ENCODE data around the gene EVC2. TPM values are rescaled to one million over a fixed set of nuclear protein-coding genes. Genes with fewer than 3 reads are reported as not detected.

The EVC2 gene
- total RNA-seq, 2 experiments from 2014 or later, result 3.4 TPM; not detected in 1

DNA sequence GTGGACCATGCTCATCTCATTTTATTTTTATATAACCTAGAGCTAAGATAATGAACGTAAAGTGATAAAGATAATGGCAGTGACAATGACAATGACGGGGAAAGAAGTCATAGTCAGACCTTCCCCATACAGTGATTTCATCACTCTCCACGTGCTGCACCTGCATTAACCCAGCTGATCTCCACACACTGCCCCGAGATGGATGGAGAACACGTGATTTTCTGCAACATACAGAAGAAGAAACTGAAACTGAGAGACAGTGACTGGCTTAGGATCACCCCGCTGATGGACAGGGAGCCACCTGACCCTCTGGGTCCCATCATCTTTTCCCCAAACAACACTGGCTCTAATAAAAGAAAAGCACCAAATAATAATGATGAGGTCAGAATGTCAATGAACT is 22.0 kb downstream of the EVC2 start:
- Histone ChIP-seq H3K27ac (ENCODE audit: low read depth, low read length, poor library complexity, severe bottlenecking) (no peak overlapping the region), H3K4me3 (ENCODE audit: low read depth, low read length, poor library complexity, severe bottlenecking) (no peak overlapping the region), H4K20me1 (ENCODE audit: insufficient read depth, low read length) (no peaks in the 10 kb centered on the region), H3K4me2 (ENCODE audit: low read length) (no peak overlapping the region), H3K36me3 (ENCODE audit: insufficient read depth, low read length) (no peaks in the 10 kb centered on the region), H2AFZ (ENCODE audit: low read length) (no peak overlapping the region), H3K79me2 (ENCODE audit: insufficient read depth, low read depth, low read length) (no peaks in the 10 kb centered on the region), H3K9me2 (ENCODE audit: insufficient read depth, low read length) (no peaks in the 10 kb centered on the region), H3K9me3 (ENCODE audit: low read length) (no peaks in the 10 kb centered on the region), H3K4me1 (ENCODE audit: insufficient read depth, low read length, poor library complexity, severe bottlenecking) (no peaks in the 10 kb centered on the region)
- TF ChIP-seq, protein P1, sequence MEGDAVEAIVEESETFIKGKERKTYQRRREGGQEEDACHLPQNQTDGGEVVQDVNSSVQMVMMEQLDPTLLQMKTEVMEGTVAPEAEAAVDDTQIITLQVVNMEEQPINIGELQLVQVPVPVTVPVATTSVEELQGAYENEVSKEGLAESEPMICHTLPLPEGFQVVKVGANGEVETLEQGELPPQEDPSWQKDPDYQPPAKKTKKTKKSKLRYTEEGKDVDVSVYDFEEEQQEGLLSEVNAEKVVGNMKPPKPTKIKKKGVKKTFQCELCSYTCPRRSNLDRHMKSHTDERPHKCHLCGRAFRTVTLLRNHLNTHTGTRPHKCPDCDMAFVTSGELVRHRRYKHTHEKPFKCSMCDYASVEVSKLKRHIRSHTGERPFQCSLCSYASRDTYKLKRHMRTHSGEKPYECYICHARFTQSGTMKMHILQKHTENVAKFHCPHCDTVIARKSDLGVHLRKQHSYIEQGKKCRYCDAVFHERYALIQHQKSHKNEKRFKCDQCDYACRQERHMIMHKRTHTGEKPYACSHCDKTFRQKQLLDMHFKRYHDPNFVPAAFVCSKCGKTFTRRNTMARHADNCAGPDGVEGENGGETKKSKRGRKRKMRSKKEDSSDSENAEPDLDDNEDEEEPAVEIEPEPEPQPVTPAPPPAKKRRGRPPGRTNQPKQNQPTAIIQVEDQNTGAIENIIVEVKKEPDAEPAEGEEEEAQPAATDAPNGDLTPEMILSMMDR (conservative IDR thresholded peaks at IDR 0.05; ENCODE audit: low read length), result no peak
- TF ChIP-seq EZH2phosphoT487 (IDR thresholded peaks at IDR 0.05; ENCODE audit: borderline replicate concordance, low read depth, low read length), result no peak
- BruUV-seq (replicated peaks), result no TSS peak
- CTCF ChIA-PET (ENCODE audit: unreplicated experiment), result no interaction called here
- POLR2A ChIA-PET, result interaction anchor here (0.6 kb wide), 1 partner anchor 316 kb away, joined by 4 read pairs; no protein-coding TSS in a partner anchor
- DNase-seq (ENCODE audit: low spot score), result no peak
- intact Hi-C loops (cut with micrococcal nuclease; ENCODE audit: unreplicated experiment), result no loop called here

DNA sequence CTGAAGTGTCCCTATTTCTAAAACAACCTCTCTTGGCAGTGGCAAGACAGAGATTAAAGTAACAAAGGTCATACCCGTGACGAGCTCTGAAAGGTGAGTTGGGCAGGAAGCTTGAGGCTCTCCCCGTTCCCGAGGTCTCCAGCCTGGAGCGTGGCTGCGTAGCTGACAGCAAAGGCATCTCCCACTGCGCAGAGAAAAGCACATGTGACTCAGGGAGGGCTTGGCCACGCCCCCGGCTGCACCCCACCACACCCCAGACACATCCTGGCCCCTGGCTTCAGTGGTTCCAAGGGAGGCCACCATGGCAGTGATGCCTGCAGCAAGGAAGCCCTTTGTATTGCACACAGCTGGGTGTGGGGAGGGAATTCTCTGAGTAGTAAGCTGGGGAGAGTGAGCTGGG is 23.1 kb downstream of the EVC2 start:
- Histone ChIP-seq H3K27ac (ENCODE audit: low read depth, low read length, poor library complexity, severe bottlenecking) (no peak overlapping the region), H3K4me1 (ENCODE audit: insufficient read depth, low read length, poor library complexity, severe bottlenecking) (no peaks in the 10 kb centered on the region), H2AFZ (ENCODE audit: low read length) (no peak overlapping the region), H3K4me3 (ENCODE audit: low read depth, low read length, poor library complexity, severe bottlenecking) (no peak overlapping the region), H3K36me3 (ENCODE audit: insufficient read depth, low read length) (no peaks in the 10 kb centered on the region), H3K9me2 (ENCODE audit: insufficient read depth, low read length) (no peaks in the 10 kb centered on the region), H3K9me3 (ENCODE audit: low read length) (no peaks in the 10 kb centered on the region), H3K79me2 (ENCODE audit: insufficient read depth, low read depth, low read length) (no peaks in the 10 kb centered on the region), H3K4me2 (ENCODE audit: low read length) (no peak overlapping the region), H4K20me1 (ENCODE audit: insufficient read depth, low read length) (no peaks in the 10 kb centered on the region)
- ChIA-PET CTCF (ENCODE audit: unreplicated experiment) (no interaction called here), POLR2A (no interaction called here)
- TF ChIP-seq EZH2phosphoT487 (IDR thresholded peaks at IDR 0.05; ENCODE audit: borderline replicate concordance, low read depth, low read length), result no peak
- TF ChIP-seq, protein P1 (conservative IDR thresholded peaks at IDR 0.05; ENCODE audit: low read length), result no peak
- no TSS peak for BruUV-seq (replicated peaks)
- no peak for DNase-seq (ENCODE audit: low spot score)
- intact Hi-C loops (cut with micrococcal nuclease; ENCODE audit: unreplicated experiment), result no loop called here

DNA sequence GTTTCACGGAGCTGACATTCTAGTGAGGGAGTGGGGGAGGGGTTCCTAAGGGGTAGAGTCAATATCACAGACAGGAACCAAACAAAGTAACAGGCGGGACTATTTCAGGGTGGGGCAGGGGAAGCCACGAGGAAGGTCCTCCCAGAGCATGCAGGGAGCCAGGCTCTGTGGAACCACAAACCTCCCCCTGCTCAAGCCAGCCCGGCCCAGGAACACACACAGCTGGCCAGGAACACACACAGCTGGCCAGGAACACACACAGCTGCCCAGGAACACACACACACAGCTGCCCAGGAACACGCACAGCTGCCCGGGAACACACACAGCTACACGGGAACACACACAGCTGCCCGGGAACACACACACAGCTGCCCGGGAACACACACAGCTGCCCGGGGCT is 24.8 kb downstream of the EVC2 start:
- no TSS peak for BruUV-seq (replicated peaks)
- no peak overlapping the region for H3K4me3 ChIP-seq (ENCODE audit: low read depth, low read length, poor library complexity, severe bottlenecking)
- no peak overlapping the region for H3K27ac ChIP-seq (ENCODE audit: low read depth, low read length, poor library complexity, severe bottlenecking)
- no peak overlapping the region for H2AFZ ChIP-seq (ENCODE audit: low read length)
- no peaks in the 10 kb centered on the region for H3K9me2 ChIP-seq (ENCODE audit: insufficient read depth, low read length)
- no peak overlapping the region for H3K4me2 ChIP-seq (ENCODE audit: low read length)
- H3K36me3 ChIP-seq (ENCODE audit: insufficient read depth, low read length), result no peaks in the 10 kb centered on the region
- TF ChIP-seq, protein P1 (conservative IDR thresholded peaks at IDR 0.05; ENCODE audit: low read length), result no peak
- no peak for TF ChIP-seq EZH2phosphoT487 (IDR thresholded peaks at IDR 0.05; ENCODE audit: borderline replicate concordance, low read depth, low read length)
- no peaks in the 10 kb centered on the region for H3K4me1 ChIP-seq (ENCODE audit: insufficient read depth, low read length, poor library complexity, severe bottlenecking)
- DNase-seq (ENCODE audit: low spot score), result no peak
- ChIA-PET CTCF (ENCODE audit: unreplicated experiment) (no interaction called here), POLR2A (interaction anchor here (1.3 kb wide), 1 partner anchor 23 kb away, joined by 3 read pairs; no protein-coding TSS in a partner anchor)
- no peaks in the 10 kb centered on the region for H3K9me3 ChIP-seq (ENCODE audit: low read length)
- no peaks in the 10 kb centered on the region for H3K79me2 ChIP-seq (ENCODE audit: insufficient read depth, low read depth, low read length)
- H4K20me1 ChIP-seq (ENCODE audit: insufficient read depth, low read length), result no peaks in the 10 kb centered on the region
- intact Hi-C loops (cut with micrococcal nuclease; ENCODE audit: unreplicated experiment), result no loop called here
